K562 (cell line): ENCODE results near the gene PITHD1. TPM values are rescaled to one million over a fixed set of nuclear protein-coding genes. Genes with fewer than 3 reads are reported as not detected.

Experiments used
- ATAC-seq: fragments of 200-7000 bp; cut with Tn5 transposase; 3 replicates; pipeline ENCODE4 v1.9.1; 2020; ENCODE audit warnings: moderate library complexity
- BruUV-seq: library from RNA; stranded (reverse); fragments of 400-500 nt; replicated peaks from 2 replicates; lab custom pipeline; 2021; lab: Mats Ljungman, UMichigan
- CTCF ChIA-PET: fragments of 300-600 bp; formaldehyde crosslinking; extraction: SDS; loops from one replicate; lab custom pipeline; 2021; ENCODE audit warnings: low intra/inter-chr PET ratio; lab: Yijun Ruan, JAX
- POLR2A ChIA-PET: fragments of 300-600, 350-650 bp; sonication (Branson Sonifier 250); formaldehyde crosslinking; extraction: SDS; loops from one replicate; lab custom pipeline; 2021; ENCODE audit warnings: antibody characterized with exemption, inconsistent platforms; lab: Yijun Ruan, JAX
- DNase-seq, 4 experiments: peaks; one replicate each; pipeline versions ENCODE4 v3.0.0 to v3.0.0-alpha.2; 2011 to 2018; ENCODE audit warnings: low spot score in 3 of 4, mixed read lengths in 3 of 4; ENCODE audit errors: extremely low read depth in 1 of 4
- FAIRE-seq: peaks from 2 replicates; lab custom pipeline; 2011; peaks lifted over from hg19 to GRCh38; lab: Jason Lieb, UNC
- H2AFZ ChIP-seq: 2 replicates; pipeline ENCODE4 v1.6.0; 2011; ENCODE audit warnings: low read depth, low read length, control low read depth, inconsistent platforms
- H3K27ac ChIP-seq: fragments of 200-600 bp; 3 replicates; pipeline ENCODE4 v1.8.0; 2011; ENCODE audit warnings: low read depth, mild to moderate bottlenecking, control low read depth, inconsistent platforms, low read length, moderate library complexity, mixed read lengths; ENCODE audit errors: extremely low read depth
- H3K27me3 ChIP-seq, 2 experiments: fragments of 300-600 bp in 1 of 2; 2 replicates in 1 of 2; 3 replicates in 1 of 2; pipeline versions ENCODE4 v1.6.0 to v1.8.0; 2011; ENCODE audit warnings: inconsistent platforms in 2 of 2, low read length in 2 of 2, mild to moderate bottlenecking in 1 of 2, mixed read lengths in 1 of 2, moderate library complexity in 1 of 2; ENCODE audit not compliant: control insufficient read depth in 2 of 2, insufficient read depth in 2 of 2
- H3K36me3 ChIP-seq: fragments of 300-600 bp; 3 replicates; pipeline ENCODE4 v1.8.0; 2011; ENCODE audit warnings: mild to moderate bottlenecking, low read length, inconsistent platforms; ENCODE audit not compliant: control insufficient read depth, insufficient read depth
- H3K4me1 ChIP-seq, 2 experiments: fragments of 200-600 bp in 1 of 2; replicated peaks in 1 of 2; 2 replicates in 1 of 2; 3 replicates in 1 of 2; pipeline versions ENCODE4 v1.5.1 to v1.8.0; 2011; ENCODE audit warnings: inconsistent platforms in 2 of 2, low read length in 2 of 2, mild to moderate bottlenecking in 1 of 2, mixed read lengths in 1 of 2, moderate library complexity in 1 of 2; ENCODE audit not compliant: control insufficient read depth in 2 of 2, insufficient read depth in 2 of 2
- H3K4me2 ChIP-seq: 2 replicates; pipeline ENCODE4 v1.6.1; 2011; ENCODE audit warnings: low read length, control low read depth, inconsistent platforms, mixed read lengths; ENCODE audit not compliant: insufficient read depth
- H3K4me3 ChIP-seq: fragments of 200-600 bp; sonication (generic), shearing (Covaris generic); 2 replicates; pipeline ENCODE4 v1.5.1; 2016; ENCODE audit warnings: control low read depth, inconsistent platforms
- H3K79me2 ChIP-seq: fragments of 200-600 bp; 3 replicates; pipeline ENCODE4 v1.8.0; 2011; ENCODE audit warnings: low read length, inconsistent platforms; ENCODE audit not compliant: control insufficient read depth, insufficient read depth
- H3K9ac ChIP-seq, 2 experiments: 2 replicates each; pipeline versions ENCODE4 v1.6.0 to v1.6.1; 2011; ENCODE audit warnings: low read depth in 2 of 2, low read length in 2 of 2, control low read depth in 1 of 2, inconsistent platforms in 1 of 2, mild to moderate bottlenecking in 1 of 2, mixed read lengths in 1 of 2; ENCODE audit not compliant: insufficient read depth in 1 of 2
- H3K9me1 ChIP-seq: one replicate; pipeline ENCODE4 v1.6.0; 2011; ENCODE audit warnings: inconsistent platforms, mild to moderate bottlenecking, low read length, moderate library complexity; ENCODE audit not compliant: control insufficient read depth, insufficient read depth
- H3K9me3 ChIP-seq: replicated peaks from 2 replicates; pipeline ENCODE4 v1.5.1; 2011; ENCODE audit warnings: low read depth, low read length, inconsistent platforms; ENCODE audit not compliant: control insufficient read depth, insufficient read depth
- H4K20me1 ChIP-seq: replicated peaks from 2 replicates; pipeline ENCODE4 v1.6.1; 2011; ENCODE audit warnings: low read length, inconsistent platforms, mixed read lengths; ENCODE audit not compliant: control insufficient read depth, insufficient read depth
- CBX3 ChIP-seq, 2 experiments: IDR thresholded peaks; 1 replicate in 1 of 2; 2 replicates in 1 of 2; pipeline ENCODE4 v1.6.1; 2012; ENCODE audit warnings: inconsistent platforms in 2 of 2, low read length in 2 of 2, borderline replicate concordance in 1 of 2, control low read depth in 1 of 2
- DACH1 ChIP-seq: fragments of 450-650 bp; IDR thresholded peaks from 2 replicates; pipeline ENCODE4 v1.6.1; 2018; ENCODE audit not compliant: partially characterized antibody
- E2F1 ChIP-seq: sonication (generic); formaldehyde crosslinking; IDR thresholded peaks from 2 replicates; pipeline ENCODE4 v1.8.1; 2023; ENCODE audit warnings: mild to moderate bottlenecking, missing genetic modification reagents, moderate library complexity
- EGR1 ChIP-seq: fragments of 450-650 bp; conservative IDR thresholded peaks from 2 replicates; pipeline ENCODE4 v1.6.1; 2017; ENCODE audit warnings: mild to moderate bottlenecking
- EP400 ChIP-seq: fragments of 450-650 bp; IDR thresholded peaks from 2 replicates; pipeline ENCODE4 v1.6.1; 2017; ENCODE audit warnings: antibody characterized with exemption, mild to moderate bottlenecking, moderate library complexity
- ETV6 ChIP-seq, 3 experiments: fragments of 150-350 bp in 1 of 3; sonication (generic) in 1 of 3; formaldehyde crosslinking in 1 of 3; IDR thresholded peaks; 2 replicates each; pipeline versions ENCODE4 v1.6.1 to v1.8.0; 2014 to 2022; ENCODE audit warnings: borderline replicate concordance in 2 of 3, low read depth in 2 of 3, antibody characterized with exemption in 1 of 3, low read length in 1 of 3, mild to moderate bottlenecking in 1 of 3, missing genetic modification reagents in 1 of 3
- PHB2 ChIP-seq: fragments of 450-650 bp; IDR thresholded peaks from 2 replicates; pipeline ENCODE4 v1.6.1; 2017; ENCODE audit warnings: low read depth
- PHF20 ChIP-seq: fragments of 450-650 bp; IDR thresholded peaks from 2 replicates; pipeline ENCODE4 v1.6.1; 2018; ENCODE audit not compliant: partially characterized antibody
- POLR2A ChIP-seq: fragments of 450-650 bp; conservative IDR thresholded peaks from 2 replicates; pipeline ENCODE4 v1.6.1; 2016
- POLR2AphosphoS5 ChIP-seq: IDR thresholded peaks from 2 replicates; pipeline ENCODE4 v1.6.1; 2011; ENCODE audit warnings: mild to moderate bottlenecking, low read depth, low read length, moderate library complexity; ENCODE audit not compliant: control insufficient read depth, insufficient read depth
- RBM15 ChIP-seq: fragments of 200-400 bp; formaldehyde crosslinking; IDR thresholded peaks from 2 replicates; pipeline ENCODE4 v1.6.1; 2018; ENCODE audit warnings: mild to moderate bottlenecking, low read length, moderate library complexity; ENCODE audit not compliant: insufficient read depth
- RNF219 ChIP-seq: fragments of 250-450 bp; sonication (Bioruptor Pico); IDR thresholded peaks from 2 replicates; pipeline ENCODE4 v1.5.0; 2022; ENCODE audit warnings: mild to moderate bottlenecking
- RUNX1 ChIP-seq: sonication (generic); IDR thresholded peaks from 2 replicates; pipeline ENCODE4 v1.6.1; 2016; ENCODE audit warnings: antibody characterized with exemption, low read depth
- SMAD1 ChIP-seq: fragments of 150-350 bp; IDR thresholded peaks from 2 replicates; pipeline ENCODE4 v1.6.1; 2014; ENCODE audit warnings: low read length, low read depth; ENCODE audit not compliant: partially characterized antibody
- SRF ChIP-seq, 2 experiments: fragments of 250-450, 450-650 bp in 1 of 2; sonication (Bioruptor Pico) in 1 of 2; sonication (generic) in 1 of 2; formaldehyde crosslinking; IDR thresholded peaks; 2 replicates each; pipeline versions ENCODE4 v1.5.0 to v1.5.1; 2020 to 2022; ENCODE audit warnings: mild to moderate bottlenecking in 1 of 2, missing genetic modification reagents in 1 of 2
- TRIM24 ChIP-seq, 2 experiments: fragments of 450-650 bp; IDR thresholded peaks; 2 replicates each; pipeline ENCODE4 v1.6.1; 2016
- ZNF134 ChIP-seq: fragments of 250-450 bp; sonication (Bioruptor Pico); conservative IDR thresholded peaks from 2 replicates; pipeline ENCODE4 v1.4.0; 2020
- ZSCAN29 ChIP-seq: fragments of 450-650 bp; IDR thresholded peaks from 2 replicates; pipeline ENCODE4 v1.6.1; 2017
- ZSCAN32 ChIP-seq: fragments of 450-650 bp; formaldehyde crosslinking; IDR thresholded peaks from 2 replicates; pipeline ENCODE4 v1.4.0; 2020; ENCODE audit warnings: mild to moderate bottlenecking, moderate library complexity
- WGBS: fragments of 100-300 bp; shearing (Covaris generic); methylation state at CpG from one replicate; pipeline ENCODE4 v1.1.6; 2016; ENCODE audit warnings: low coverage, mixed read lengths; ENCODE audit not compliant: insufficient coverage; ENCODE audit errors: missing lambda C conversion rate; 5-methylcytosine and 5-hydroxymethylcytosine counted together
- in situ Hi-C: fragments of 300-500 bp; cut with MboI; formaldehyde crosslinking; loops from 4 replicates; pipeline ENCODE4 v1.15.0; 2018; ENCODE audit warnings: inconsistent platforms, mixed read lengths
- intact Hi-C: fragments of 100-400 bp; cut with micrococcal nuclease; formaldehyde crosslinking; loops from 2 replicates; pipeline ENCODE4 v1.14.2; 2022
- polyA plus RNA-seq, 8 experiments: library from polyadenylated mRNA; depleted of rRNA in 4 of 8; stranded (reverse) in 5 of 8; unstranded in 3 of 8; fragments of >200 nt; fragmentation: Nextera tagmentation in 2 of 8; fragmentation: Illumina TruSeq in 1 of 8; extraction: Ambion mirVana in 2 of 8; extraction: Trizol in 1 of 8; gene quantifications; 2 replicates each; pipeline versions ENCODE4 v1.2.1 to v1.2.3, GENCODE V29; 2011 to 2014; ENCODE audit warnings: inconsistent platforms in 1 of 8, missing spikeins in 1 of 8
- total RNA-seq, 7 experiments: library from RNA; depleted of rRNA in 6 of 7; stranded (reverse); fragments of >200 nt in 6 of 7; fragmentation: Illumina TruSeq in 2 of 7; extraction: Trizol in 2 of 7; gene quantifications; 2 replicates each; pipeline versions ENCODE4 v1.2.1 to v1.2.3, GENCODE V29; 2011 to 2021; ENCODE audit warnings: low replicate concordance in 1 of 7

The PITHD1 gene
- total and polyA plus RNA-seq, 9 of the 15 experiments (the other 6 are each of a cell fraction or from before 2014, with no cell fraction given): 46.5 to 175 (median 149) TPM

GRCh38 chr1:23799570-23800399 lies 21.6 kb downstream of the PITHD1 start:
- H3K27ac ChIP-seq: peak overlapping the region; percentile 74
- H3K9ac ChIP-seq: peak overlapping the region; percentile 93 to 98
- H2AFZ ChIP-seq: peak overlapping the region; percentile 77
- intact Hi-C loops: loop anchor here (1.0 to 2.0 kb wide), 2 partner anchors 22 to 27 kb away; no protein-coding TSS in a partner anchor
- in situ Hi-C loops: no loop called here
- no peaks in the 10 kb centered on the region for H3K9me3 ChIP-seq
- H4K20me1 ChIP-seq: no peaks in the 10 kb centered on the region
- peak overlapping the region; percentile 80 for H3K4me3 ChIP-seq
- CTCF ChIA-PET: no interaction called here
- H3K79me2 ChIP-seq: peaks cover 24% of the 10 kb centered on the region
- peak; percentile 51 for FAIRE-seq
- peaks cover 21 to 46% of the 10 kb centered on the region in 2 experiments for H3K4me1 ChIP-seq
- POLR2A ChIA-PET: interaction anchor here (0.5 to 6.8 kb wide), 10 partner anchors 8 to 157 kb away, joined by 3 to 71 read pairs (median 4); partner anchors contain the start of genes LYPLA2 and PITHD1
- WGBS: 3% methylated on average over 38 of the region's 48 CpGs
- peak overlapping the region; percentile 96 for H3K4me2 ChIP-seq
- H3K9me1 ChIP-seq: peaks cover 5% of the 10 kb centered on the region
- TSS peak; percentile 67 for BruUV-seq
- H3K36me3 ChIP-seq: peaks cover 43% of the 10 kb centered on the region; the same call in 2 of the 3 replicates
- no peaks in the 10 kb centered on the region for H3K27me3 ChIP-seq
- DNase-seq: peak; percentile 72 to 90 (median 82)
- peak; percentile 59 for ATAC-seq
- TF ChIP-seq TRIM24 (IDR thresholded peaks at IDR 0.05) (no peak), POLR2A (peak; percentile 77), SMAD1 (no peak), RBM15 (no peak), ZNF134 (CRISPR knock-in tag) (0 out of 2 replicates have a peak, but pooled peaks have one; percentile 19), RUNX1 (peak; percentile 19; the same call in 1 of the 2 replicates), POLR2AphosphoS5 (peak; percentile 74), ETV6 (IDR thresholded peaks at IDR 0.05; ENCODE audit: borderline replicate concordance in 1 of 2, low read depth in 2 of 2, low read length in 1 of 2) (peak in 1 of 2 experiments; percentile 57; a peak in 1 of 4 replicates), ETV6 (CRISPR knock-in tag; IDR thresholded peaks at IDR 0.05; ENCODE audit: borderline replicate concordance) (no peak), RNF219 (no peak), PHB2 (no peak), PHF20 (peak; percentile 48), EP400 (peak; percentile 81), CBX3 (IDR thresholded peaks at IDR 0.05; ENCODE audit: borderline replicate concordance in 1 of 2, low read length in 2 of 2) (0 out of 3 replicates have a peak, but pooled peaks of 1 of the 2 experiments have one; percentile 23), SRF (CRISPR knock-in tag; IDR thresholded peaks at IDR 0.05) (no peak), EGR1 (peak; percentile 34), ZSCAN32 (CRISPR knock-in tag) (no peak), ZSCAN29 (peak; percentile 98), E2F1 (CRISPR knock-in tag) (peak; percentile 23; the same call in 1 of the 2 replicates), DACH1 (peak; percentile 89)
